ENCODE measurements around the gene TREML4. TPM values are rescaled to one million over a fixed set of nuclear protein-coding genes. Genes with fewer than 3 reads are reported as not detected.

Gene TREML4
- total RNA-seq, 1 donor: not detected

GRCh38 chr6:41262401-41262800, 34.3 kb downstream of the TREML4 start:
- no peak for DNase-seq (ENCODE audit: insufficient read length, low spot score, missing footprints)
- no peaks in the 10 kb centered on the region for H3K79me2 ChIP-seq (ENCODE audit: insufficient read depth, low read length)
- TF ChIP-seq, protein P1, sequence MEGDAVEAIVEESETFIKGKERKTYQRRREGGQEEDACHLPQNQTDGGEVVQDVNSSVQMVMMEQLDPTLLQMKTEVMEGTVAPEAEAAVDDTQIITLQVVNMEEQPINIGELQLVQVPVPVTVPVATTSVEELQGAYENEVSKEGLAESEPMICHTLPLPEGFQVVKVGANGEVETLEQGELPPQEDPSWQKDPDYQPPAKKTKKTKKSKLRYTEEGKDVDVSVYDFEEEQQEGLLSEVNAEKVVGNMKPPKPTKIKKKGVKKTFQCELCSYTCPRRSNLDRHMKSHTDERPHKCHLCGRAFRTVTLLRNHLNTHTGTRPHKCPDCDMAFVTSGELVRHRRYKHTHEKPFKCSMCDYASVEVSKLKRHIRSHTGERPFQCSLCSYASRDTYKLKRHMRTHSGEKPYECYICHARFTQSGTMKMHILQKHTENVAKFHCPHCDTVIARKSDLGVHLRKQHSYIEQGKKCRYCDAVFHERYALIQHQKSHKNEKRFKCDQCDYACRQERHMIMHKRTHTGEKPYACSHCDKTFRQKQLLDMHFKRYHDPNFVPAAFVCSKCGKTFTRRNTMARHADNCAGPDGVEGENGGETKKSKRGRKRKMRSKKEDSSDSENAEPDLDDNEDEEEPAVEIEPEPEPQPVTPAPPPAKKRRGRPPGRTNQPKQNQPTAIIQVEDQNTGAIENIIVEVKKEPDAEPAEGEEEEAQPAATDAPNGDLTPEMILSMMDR (IDR thresholded peaks at IDR 0.05; ENCODE audit: extremely low read depth, low read depth, low read length): no peak
- no peaks in the 10 kb centered on the region for H3K4me1 ChIP-seq (ENCODE audit: insufficient read depth, low read length)
- H3K4me2 ChIP-seq (ENCODE audit: insufficient read depth, low read length): no peak overlapping the region
- no peaks in the 10 kb centered on the region for H4K20me1 ChIP-seq (ENCODE audit: insufficient read depth, low read length)
- no peaks in the 10 kb centered on the region for H3K36me3 ChIP-seq (ENCODE audit: insufficient read depth, low read length)
- H3K4me3 ChIP-seq (ENCODE audit: insufficient read depth, low read length): no peak overlapping the region
- H3K9me3 ChIP-seq (ENCODE audit: low read depth, low read length): no peaks in the 10 kb centered on the region
- no peak overlapping the region for H3K27ac ChIP-seq (ENCODE audit: low read depth, low read length)
- no peak overlapping the region for H2AFZ ChIP-seq (ENCODE audit: low read length)
- no peaks in the 10 kb centered on the region for H3K27me3 ChIP-seq (ENCODE audit: insufficient read depth, low read length)

- no peaks in the 10 kb centered on the region for H3K9me3 ChIP-seq (ENCODE audit: low read depth, low read length)
- no peak overlapping the region for H3K4me2 ChIP-seq (ENCODE audit: insufficient read depth, low read length)
- H3K27ac ChIP-seq (ENCODE audit: low read depth, low read length): no peak overlapping the region
- no peaks in the 10 kb centered on the region for H3K79me2 ChIP-seq (ENCODE audit: insufficient read depth, low read length)
- TF ChIP-seq, protein P1 (IDR thresholded peaks at IDR 0.05; ENCODE audit: extremely low read depth, low read depth, low read length): no peak
- H3K27me3 ChIP-seq (ENCODE audit: insufficient read depth, low read length): no peaks in the 10 kb centered on the region
- no peak overlapping the region for H3K4me3 ChIP-seq (ENCODE audit: insufficient read depth, low read length)
- H2AFZ ChIP-seq (ENCODE audit: low read length): no peak overlapping the region
- no peak for DNase-seq (ENCODE audit: insufficient read length, low spot score, missing footprints)
- no peaks in the 10 kb centered on the region for H4K20me1 ChIP-seq (ENCODE audit: insufficient read depth, low read length)
- H3K36me3 ChIP-seq (ENCODE audit: insufficient read depth, low read length): no peaks in the 10 kb centered on the region
- H3K4me1 ChIP-seq (ENCODE audit: insufficient read depth, low read length): no peaks in the 10 kb centered on the region
Measured at GRCh38 chr6:41263267-41263666, 35.1 kb downstream of the TREML4 start.

- no peaks in the 10 kb centered on the region for H3K9me3 ChIP-seq (ENCODE audit: low read depth, low read length)
- H3K4me1 ChIP-seq (ENCODE audit: insufficient read depth, low read length): no peaks in the 10 kb centered on the region
- H4K20me1 ChIP-seq (ENCODE audit: insufficient read depth, low read length): no peaks in the 10 kb centered on the region
- no peaks in the 10 kb centered on the region for H3K27me3 ChIP-seq (ENCODE audit: insufficient read depth, low read length)
- H3K79me2 ChIP-seq (ENCODE audit: insufficient read depth, low read length): no peaks in the 10 kb centered on the region
- no peak overlapping the region for H3K4me2 ChIP-seq (ENCODE audit: insufficient read depth, low read length)
- TF ChIP-seq, protein P1 (IDR thresholded peaks at IDR 0.05; ENCODE audit: extremely low read depth, low read depth, low read length): no peak
- H2AFZ ChIP-seq (ENCODE audit: low read length): no peak overlapping the region
- H3K4me3 ChIP-seq (ENCODE audit: insufficient read depth, low read length): no peak overlapping the region
- H3K36me3 ChIP-seq (ENCODE audit: insufficient read depth, low read length): no peaks in the 10 kb centered on the region
- no peak overlapping the region for H3K27ac ChIP-seq (ENCODE audit: low read depth, low read length)
- no peak for DNase-seq (ENCODE audit: insufficient read length, low spot score, missing footprints)
Measured at GRCh38 chr6:41266541-41266940, 38.4 kb downstream of the TREML4 start.

GRCh38 chr6:41268478-41268877, 40.3 kb downstream of the TREML4 start:
- DNase-seq (ENCODE audit: insufficient read length, low spot score, missing footprints): no peak
- H3K4me1 ChIP-seq (ENCODE audit: insufficient read depth, low read length): no peaks in the 10 kb centered on the region
- no peak overlapping the region for H3K4me2 ChIP-seq (ENCODE audit: insufficient read depth, low read length)
- H3K4me3 ChIP-seq (ENCODE audit: insufficient read depth, low read length): no peak overlapping the region
- no peaks in the 10 kb centered on the region for H3K79me2 ChIP-seq (ENCODE audit: insufficient read depth, low read length)
- no peaks in the 10 kb centered on the region for H3K9me3 ChIP-seq (ENCODE audit: low read depth, low read length)
- no peaks in the 10 kb centered on the region for H3K36me3 ChIP-seq (ENCODE audit: insufficient read depth, low read length)
- no peaks in the 10 kb centered on the region for H3K27me3 ChIP-seq (ENCODE audit: insufficient read depth, low read length)
- H2AFZ ChIP-seq (ENCODE audit: low read length): no peak overlapping the region
- no peaks in the 10 kb centered on the region for H4K20me1 ChIP-seq (ENCODE audit: insufficient read depth, low read length)
- H3K27ac ChIP-seq (ENCODE audit: low read depth, low read length): no peak overlapping the region
- TF ChIP-seq, protein P1 (IDR thresholded peaks at IDR 0.05; ENCODE audit: extremely low read depth, low read depth, low read length): no peak
